H1 (cell line): Measurements from ENCODE around the gene IRAK1BP1. TPM values are rescaled to one million over a fixed set of nuclear protein-coding genes. Genes with fewer than 3 reads are reported as not detected.

Experiments
- RXRA ChIP-seq: IDR thresholded peaks from 2 replicates; pipeline ENCODE4 v1.6.1; 2011; ENCODE audit warnings: low read depth, mild to moderate bottlenecking, low read length, moderate library complexity; ENCODE audit not compliant: insufficient read depth
- SP4 ChIP-seq: IDR thresholded peaks from 2 replicates; pipeline ENCODE4 v1.6.1; 2012; ENCODE audit warnings: low read length, inconsistent platforms
- SUZ12 ChIP-seq: fragments of 200-600 bp; sonication (generic); IDR thresholded peaks from 2 replicates; pipeline ENCODE4 v1.6.1; 2012; ENCODE audit warnings: mild to moderate bottlenecking, inconsistent platforms, low read length, moderate library complexity, mixed read lengths
- polyA plus RNA-seq, 7 experiments: library from polyadenylated mRNA; depleted of rRNA in 3 of 7; stranded (reverse) in 5 of 7; unstranded in 2 of 7; fragments of >200 nt in 5 of 7; fragments of 200-250 nt in 2 of 7; gene quantifications; 1 replicate in 5 of 7; 2 replicates in 1 of 7; 4 replicates in 1 of 7; pipeline versions ENCODE4 v1.2.1 to v1.2.3, GENCODE V29; 2011 to 2013; ENCODE audit warnings: missing spikeins in 2 of 7, mixed read lengths in 2 of 7
- total RNA-seq: library from RNA; stranded (reverse); fragmentation: NEBNext Ultra II Directional; extraction: Animal tissue kit (Norgen Biotek cat#: 25700); gene quantifications from 2 replicates; pipeline ENCODE4 v1.2.1, GENCODE V29; 2021

The IRAK1BP1 gene
- total and polyA plus RNA-seq, 2 of the 8 experiments (the other 6 are each of a cell fraction or from before 2014, with no cell fraction given), result 3.7 to 4.7 TPM

- no peak for TF ChIP-seq RXRA
- TF ChIP-seq SUZ12, result no peak
- no peak for TF ChIP-seq SP4
Measured at GRCh38 chr6:78909391-78909790, 42.0 kb downstream of the IRAK1BP1 start (continued).
